COLO829 (cell line): Measurements from ENCODE around the gene GFPT2.

ENCODE experiments used
- DNase-seq: peaks from one replicate; pipeline ENCODE4 v3.0.0; 2012; ENCODE audit warnings: low spot score

GFPT2 gene

GRCh38 chr5:180350711-180351465 is 2.2 kb downstream of the GFPT2 start:
- DNase-seq: no peak

- DNase-seq: no peak
These were observed 2.8 kb downstream of the GFPT2 start for GRCh38 chr5:180350296-180350695.

GRCh38 chr5:180349391-180349790 is 3.7 kb downstream of the GFPT2 start:
- no peak for DNase-seq

GRCh38 chr5:180348336-180348735 is 4.8 kb downstream of the GFPT2 start:
- no peak for DNase-seq

- no peak for DNase-seq
These were observed 5.4 kb downstream of the GFPT2 start for GRCh38 chr5:180347702-180348101.

- DNase-seq: no peak
These were observed 6.8 kb downstream of the GFPT2 start for GRCh38 chr5:180346358-180346757.

GRCh38 chr5:180345781-180346180 is 7.4 kb downstream of the GFPT2 start:
- no peak for DNase-seq

- DNase-seq: no peak
These were observed 8.0 kb downstream of the GFPT2 start for GRCh38 chr5:180345186-180345585.

GRCh38 chr5:180344696-180344999 is 8.5 kb downstream of the GFPT2 start:
- no peak for DNase-seq

GRCh38 chr5:180343831-180344695 is 9.1 kb downstream of the GFPT2 start:
- DNase-seq: no peak

GRCh38 chr5:180343110-180343830 is 9.9 kb downstream of the GFPT2 start:
- no peak for DNase-seq

- DNase-seq: no peak
These were observed 11.5 kb downstream of the GFPT2 start for GRCh38 chr5:180341595-180341994.

- DNase-seq: no peak
These were observed 12.3 kb downstream of the GFPT2 start for GRCh38 chr5:180340856-180341255.

GRCh38 chr5:180339583-180340183 is 13.5 kb downstream of the GFPT2 start:
- DNase-seq: no peak

GRCh38 chr5:180338001-180338707 is 15.0 kb downstream of the GFPT2 start:
- DNase-seq: no peak

- DNase-seq: no peak
These were observed 16.7 kb downstream of the GFPT2 start for GRCh38 chr5:180336234-180337020.

GRCh38 chr5:180335614-180336233 is 17.4 kb downstream of the GFPT2 start:
- DNase-seq: no peak

- DNase-seq: no peak
These were observed 18.2 kb downstream of the GFPT2 start for GRCh38 chr5:180334751-180335613.

GRCh38 chr5:180334176-180334575 is 19.0 kb downstream of the GFPT2 start:
- no peak for DNase-seq
